Thoracic aorta (tissue), 2 donors: ENCODE results near the gene ATXN7. TPM values are rescaled to one million over a fixed set of nuclear protein-coding genes. Genes with fewer than 3 reads are reported as not detected.

ENCODE experiments used
- ATAC-seq: fragments of 150-250 bp; one replicate; pipeline ENCODE4 v1.8.0; 2017; ENCODE audit warnings: low read depth; ENCODE audit not compliant: insufficient number of reproducible peaks, low FRiP score
- DNase-seq: peaks from one replicate; pipeline ENCODE4 v3.0.0-alpha.2; 2020; ENCODE audit warnings: low spot score
- H3K27ac ChIP-seq, 2 donors: fragments of 200-600 bp; sonication (generic); 1 replicate in 1 of 2; 2 replicates in 1 of 2; pipeline ENCODE4 v1.5.1; 2016; ENCODE audit warnings: mild to moderate bottlenecking in 2 of 2, moderate library complexity in 2 of 2
- H3K27me3 ChIP-seq: fragments of 200-600 bp; sonication (generic); replicated peaks from 2 replicates; pipeline ENCODE4 v1.6.0; 2016; ENCODE audit warnings: mild to moderate bottlenecking; ENCODE audit not compliant: insufficient read depth
- H3K36me3 ChIP-seq: fragments of 200-600 bp; sonication (generic); one replicate; pipeline ENCODE4 v1.5.1; 2016
- H3K4me1 ChIP-seq, 2 donors: fragments of 200-600 bp; sonication (generic); 1 replicate in 1 of 2; 2 replicates in 1 of 2; pipeline versions ENCODE4 v1.5.1 to v1.6.0; 2016; ENCODE audit warnings: low read depth in 2 of 2, mild to moderate bottlenecking in 1 of 2; ENCODE audit not compliant: control insufficient read depth in 1 of 2
- H3K4me3 ChIP-seq: fragments of 200-600 bp; sonication (generic); 2 replicates; pipeline ENCODE4 v1.5.1; 2016; ENCODE audit warnings: mild to moderate bottlenecking
- H3K9me3 ChIP-seq: fragments of 200-600 bp; sonication (generic); 2 replicates; pipeline ENCODE4 v1.5.1; 2016
- CTCF ChIP-seq: fragments of 200-600 bp; sonication (generic); IDR thresholded peaks from one replicate; pipeline ENCODE4 v1.5.1; 2019; ENCODE audit warnings: antibody characterized with exemption
- total RNA-seq, 2 donors: library from RNA; depleted of rRNA; stranded (reverse); fragments of >200 nt; gene quantifications; one replicate each; pipeline versions ENCODE4 v1.1.0 to v1.2.3, GENCODE V29; 2016

The ATXN7 gene
- total RNA-seq, 2 donors from 2014 or later, result 32.5 to 38.4 TPM

- TF ChIP-seq CTCF, result no peak
- Histone ChIP-seq H3K36me3 (no peaks in the 10 kb centered on the region), H3K27ac (no peak overlapping the region), H3K27me3 (no peaks in the 10 kb centered on the region), H3K4me3 (no peak overlapping the region), H3K9me3 (no peaks in the 10 kb centered on the region), H3K4me1 (peaks cover 0 to 12% of the 10 kb centered on the region in 2 donors)
- ATAC-seq, result no peak
- no peak for DNase-seq
Observed at GRCh38 chr3:63905731-63906620, 42.3 kb downstream of the ATXN7 start.

DNA sequence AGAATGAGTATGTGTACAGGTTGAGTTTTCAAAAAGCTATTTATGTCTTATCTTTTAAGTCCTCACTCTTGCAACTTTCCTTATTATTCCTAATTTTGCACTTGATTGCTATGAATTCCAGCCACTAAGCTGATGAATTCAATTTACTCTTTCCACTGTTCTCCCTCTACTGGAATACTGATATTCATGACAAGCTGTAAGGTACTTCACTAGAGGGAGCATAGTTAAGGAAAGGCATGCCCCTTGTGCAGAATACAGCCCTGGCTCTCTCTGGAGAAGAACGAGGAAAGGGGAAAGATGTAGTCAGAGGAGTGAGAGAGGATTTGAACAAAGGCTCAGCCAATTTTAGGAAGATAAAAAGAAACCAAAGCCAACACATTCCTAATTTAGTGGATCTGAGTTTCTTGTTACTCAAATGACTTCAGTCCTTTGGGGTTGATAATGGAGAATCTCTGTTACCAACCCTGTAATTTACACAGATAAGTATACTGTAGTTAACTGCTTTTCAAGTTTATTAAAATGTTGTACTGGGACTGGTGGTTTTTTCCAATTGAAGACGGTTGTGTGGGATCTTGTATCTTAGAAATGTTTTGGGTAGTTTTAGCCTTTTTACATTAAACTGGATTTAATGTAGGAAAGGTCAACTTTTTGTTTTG is 44.5 kb downstream of the ATXN7 start:
- Histone ChIP-seq H3K27ac (no peak overlapping the region), H3K9me3 (no peaks in the 10 kb centered on the region), H3K4me1 (peaks cover 5 to 21% of the 10 kb centered on the region in 2 donors), H3K36me3 (no peaks in the 10 kb centered on the region), H3K27me3 (no peaks in the 10 kb centered on the region), H3K4me3 (no peak overlapping the region)
- TF ChIP-seq CTCF, result no peak
- DNase-seq, result no peak
- ATAC-seq, result no peak

DNA sequence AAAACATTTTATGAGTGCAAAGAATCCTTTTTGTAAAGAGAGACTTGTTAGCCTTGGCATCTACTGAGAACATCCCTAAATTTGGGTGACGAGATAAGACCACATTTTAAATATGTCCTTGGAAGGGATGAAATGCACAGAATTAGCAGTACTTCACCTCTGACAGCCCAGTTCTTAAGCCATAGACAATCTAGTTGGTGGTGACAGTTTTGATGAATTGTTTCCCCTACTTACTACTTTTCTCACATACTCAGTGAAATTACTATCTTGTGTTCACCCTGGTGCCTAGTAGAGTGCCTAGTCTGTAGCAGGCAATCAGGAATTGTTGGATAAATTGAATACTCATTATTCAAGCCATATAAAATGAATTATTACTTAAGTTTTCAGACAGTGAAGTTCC is 45.1 kb downstream of the ATXN7 start:
- Histone ChIP-seq H3K27ac (no peak overlapping the region), H3K9me3 (no peaks in the 10 kb centered on the region), H3K4me1 (peaks cover 11 to 21% of the 10 kb centered on the region in 2 donors), H3K36me3 (no peaks in the 10 kb centered on the region), H3K4me3 (no peak overlapping the region), H3K27me3 (no peaks in the 10 kb centered on the region)
- DNase-seq (no peak), ATAC-seq (no peak)
- no peak for TF ChIP-seq CTCF

- no peak for TF ChIP-seq CTCF
- Histone ChIP-seq H3K4me3 (no peak overlapping the region), H3K27me3 (no peaks in the 10 kb centered on the region), H3K36me3 (no peaks in the 10 kb centered on the region), H3K27ac (no peak overlapping the region), H3K9me3 (no peaks in the 10 kb centered on the region), H3K4me1 (peaks cover 15 to 22% of the 10 kb centered on the region in 2 donors)
- DNase-seq, result no peak
- ATAC-seq, result no peak
Observed at GRCh38 chr3:63909431-63909830, 45.8 kb downstream of the ATXN7 start.

DNA sequence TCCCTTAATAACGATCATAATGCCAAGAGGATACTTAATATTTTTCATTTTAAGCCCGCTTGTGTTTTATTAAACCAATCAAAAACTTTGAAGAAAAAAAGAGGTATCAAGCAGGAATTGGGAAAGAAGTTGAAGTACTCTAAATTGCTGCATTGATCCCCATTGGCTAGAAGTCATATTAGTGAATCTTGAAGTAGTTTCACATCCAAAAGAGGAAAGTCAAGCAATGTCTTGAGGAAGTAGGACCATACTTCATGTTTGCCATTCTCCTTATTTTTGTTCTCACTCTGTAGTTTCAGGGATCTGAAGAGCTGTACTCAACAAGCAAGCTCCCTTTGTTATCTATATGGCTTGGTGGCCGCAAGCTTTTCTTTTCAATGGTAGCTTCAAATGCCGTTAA is 46.3 kb downstream of the ATXN7 start:
- H3K4me3 ChIP-seq, result no peak overlapping the region
- no peak for ATAC-seq
- peaks cover 15 to 26% of the 10 kb centered on the region in 2 donors for H3K4me1 ChIP-seq
- no peak overlapping the region for H3K27ac ChIP-seq
- H3K27me3 ChIP-seq, result no peaks in the 10 kb centered on the region
- no peaks in the 10 kb centered on the region for H3K36me3 ChIP-seq
- DNase-seq, result no peak
- no peak for TF ChIP-seq CTCF
- H3K9me3 ChIP-seq, result no peaks in the 10 kb centered on the region
